HG03575 (cell line): Measurements from ENCODE around the gene CD300E.

Source experiments
- ATAC-seq: cut with Tn5 transposase; IDR thresholded peaks from one replicate; pipeline ENCODE4 v1.9.1; 2021; ENCODE audit not compliant: unreplicated experiment, insufficient number of reproducible peaks, low FRiP score; ENCODE audit errors: extremely low read depth

The CD300E gene

GRCh38 chr17:74623693-74624093 lies at the start of gene CD300E:
Gene CD300E (minus strand): TSS chr17:74623738. CDS start chr17:74623621, 117 bp downstream.
- ATAC-seq = no peak

- ATAC-seq = no peak
Observed at GRCh38 chr17:74671031-74671771, 47.7 kb upstream of the CD300E start.

- no peak for ATAC-seq
Observed at GRCh38 chr17:74670329-74670728, 46.8 kb upstream of the CD300E start.

GRCh38 chr17:74663561-74663960 lies 40.0 kb upstream of the CD300E start:
- ATAC-seq = no peak

GRCh38 chr17:74659889-74660288 lies 36.4 kb upstream of the CD300E start:
- no peak for ATAC-seq

GRCh38 chr17:74658620-74659019 lies 35.1 kb upstream of the CD300E start:
- ATAC-seq = no peak

GRCh38 chr17:74654742-74655141 lies 31.2 kb upstream of the CD300E start:
- no peak for ATAC-seq

GRCh38 chr17:74652020-74652419 lies 28.5 kb upstream of the CD300E start:
- ATAC-seq = no peak

GRCh38 chr17:74649909-74650308 lies 26.4 kb upstream of the CD300E start:
- no peak for ATAC-seq

- ATAC-seq = no peak
Observed at GRCh38 chr17:74647871-74648672, 24.5 kb upstream of the CD300E start.

GRCh38 chr17:74646231-74646630 lies 22.7 kb upstream of the CD300E start:
- no peak for ATAC-seq

GRCh38 chr17:74645010-74645409 lies 21.5 kb upstream of the CD300E start:
- no peak for ATAC-seq

- no peak for ATAC-seq
Observed at GRCh38 chr17:74644419-74644818, 20.9 kb upstream of the CD300E start.

- ATAC-seq = no peak
Observed at GRCh38 chr17:74643826-74644225, 20.3 kb upstream of the CD300E start.

GRCh38 chr17:74642995-74643394 lies 19.5 kb upstream of the CD300E start:
- ATAC-seq = no peak

GRCh38 chr17:74642556-74642955 lies 19.0 kb upstream of the CD300E start:
- no peak for ATAC-seq

GRCh38 chr17:74641958-74642298 lies 18.4 kb upstream of the CD300E start:
- ATAC-seq = no peak

GRCh38 chr17:74641224-74641957 lies 17.9 kb upstream of the CD300E start:
- ATAC-seq = no peak

GRCh38 chr17:74639704-74640151 lies 16.2 kb upstream of the CD300E start:
- no peak for ATAC-seq

GRCh38 chr17:74637926-74638325 lies 14.4 kb upstream of the CD300E start:
- no peak for ATAC-seq
